Mesendoderm (in vitro differentiated cells): ENCODE measurements around the gene PLEKHH2.

ENCODE experiments used
- DNase-seq: peaks from one replicate; pipeline ENCODE4 v3.0.0; 2013
- H2AK5ac ChIP-seq: 2 replicates; pipeline ENCODE4 v1.6.1; 2013; ENCODE audit warnings: low read length, inconsistent platforms
- H2BK120ac ChIP-seq: 2 replicates; pipeline ENCODE4 v1.6.1; 2013; ENCODE audit warnings: low read depth, mild to moderate bottlenecking, low read length, moderate library complexity, mixed read lengths
- H2BK15ac ChIP-seq: replicated peaks from 2 replicates; pipeline ENCODE4 v1.6.1; 2013; ENCODE audit warnings: low read depth, mild to moderate bottlenecking, moderate library complexity
- H2BK5ac ChIP-seq: 2 replicates; pipeline ENCODE4 v1.6.1; 2013; ENCODE audit warnings: low read length, inconsistent platforms
- H3K18ac ChIP-seq: 2 replicates; pipeline ENCODE4 v1.6.1; 2013; ENCODE audit warnings: mild to moderate bottlenecking, low read length, mixed read lengths
- H3K23ac ChIP-seq: one replicate; pipeline ENCODE4 v1.6.1; 2013; ENCODE audit warnings: low read length
- H3K27ac ChIP-seq: 2 replicates; pipeline ENCODE4 v1.5.1; 2013; ENCODE audit warnings: low read depth, mild to moderate bottlenecking, inconsistent platforms, low read length, moderate library complexity
- H3K27me3 ChIP-seq: 2 replicates; pipeline ENCODE4 v1.6.1; 2013; ENCODE audit warnings: low read length, control low read depth, mild to moderate bottlenecking, inconsistent platforms; ENCODE audit not compliant: insufficient read depth, poor library complexity
- H3K36me3 ChIP-seq: 2 replicates; pipeline ENCODE4 v1.6.1; 2013; ENCODE audit warnings: low read length, inconsistent platforms; ENCODE audit not compliant: control insufficient read depth, insufficient read depth
- H3K4ac ChIP-seq: one replicate; pipeline ENCODE4 v1.6.1; 2013; ENCODE audit warnings: low read depth, mild to moderate bottlenecking, low read length, moderate library complexity
- H3K4me1 ChIP-seq: 2 replicates; pipeline ENCODE4 v1.6.1; 2013; ENCODE audit warnings: low read depth, low read length, inconsistent platforms; ENCODE audit not compliant: control insufficient read depth
- H3K4me2 ChIP-seq: 2 replicates; pipeline ENCODE4 v1.6.1; 2013; ENCODE audit warnings: low read length
- H3K4me3 ChIP-seq: 2 replicates; pipeline ENCODE4 v1.5.1; 2013; ENCODE audit warnings: mild to moderate bottlenecking, low read length
- H3K56ac ChIP-seq: one replicate; pipeline ENCODE4 v1.6.1; 2013; ENCODE audit warnings: low read length
- H3K79me1 ChIP-seq: 2 replicates; pipeline ENCODE4 v1.6.1; 2013; ENCODE audit warnings: low read length, inconsistent platforms
- H3K79me2 ChIP-seq: 2 replicates; pipeline ENCODE4 v1.6.1; 2013; ENCODE audit warnings: mild to moderate bottlenecking, low read length; ENCODE audit not compliant: control insufficient read depth, insufficient read depth
- H3K9ac ChIP-seq: 2 replicates; pipeline ENCODE4 v1.6.1; 2013; ENCODE audit warnings: low read length, inconsistent platforms
- H4K5ac ChIP-seq: one replicate; pipeline ENCODE4 v1.6.1; 2013; ENCODE audit warnings: low read length
- H4K8ac ChIP-seq: one replicate; pipeline ENCODE4 v1.6.1; 2013; ENCODE audit warnings: low read depth, mild to moderate bottlenecking, control low read depth, low read length, moderate library complexity
- WGBS: extraction: QIAGEN DNeasy Blood & Tissue Kit; methylation state at CpG from one replicate; pipeline ENCODE4 v1.1.7; 2013; ENCODE audit warnings: low lambda C conversion rate, missing lambda C conversion rate; ENCODE audit not compliant: insufficient coverage; ENCODE audit errors: extremely low coverage; 5-methylcytosine and 5-hydroxymethylcytosine counted together

The PLEKHH2 gene

DNA sequence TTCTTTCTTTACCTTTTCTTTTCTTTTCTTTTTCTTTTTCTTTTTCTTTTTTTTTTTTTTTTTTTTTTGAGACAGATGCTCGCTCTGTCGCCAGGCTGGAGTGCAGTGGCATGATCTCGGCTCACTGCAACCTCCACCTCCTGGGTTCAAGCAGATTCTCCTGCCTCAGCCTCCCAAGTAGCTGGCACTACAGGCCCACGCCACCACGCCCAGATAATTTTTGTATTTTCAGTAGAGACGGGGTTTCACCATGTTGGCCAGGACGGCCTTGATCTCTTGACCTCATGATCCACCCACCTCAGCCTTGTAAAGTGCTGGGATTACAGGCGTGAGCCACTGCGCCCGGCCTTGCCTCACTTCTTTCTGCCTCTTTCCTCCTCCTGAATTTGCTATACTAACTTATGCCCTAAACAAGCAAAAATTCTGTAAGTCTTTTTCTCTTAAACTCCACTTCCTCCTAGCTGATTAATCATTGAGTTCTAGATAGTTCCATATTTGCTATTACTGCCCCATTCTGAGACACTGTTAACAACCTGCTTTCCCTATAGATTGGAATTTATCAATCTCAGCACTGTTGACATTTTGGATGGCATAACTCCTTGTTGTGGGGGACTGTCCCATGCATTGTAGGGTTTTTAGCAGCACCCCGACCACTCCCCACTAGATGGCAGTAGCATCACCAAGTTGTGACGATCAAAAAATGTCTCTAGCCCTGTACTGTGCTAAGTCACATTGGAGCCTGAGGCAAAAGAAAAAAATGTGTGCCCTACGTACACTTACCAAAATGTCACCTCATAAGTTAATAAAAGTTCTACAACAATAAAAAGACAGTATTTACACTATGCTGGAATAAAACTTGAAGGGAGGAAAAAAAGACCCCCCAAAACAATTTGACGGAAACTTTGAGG is 24.8 kb upstream of the PLEKHH2 start:
- no peak overlapping the region for H4K5ac ChIP-seq
- H3K4me1 ChIP-seq = no peaks in the 10 kb centered on the region
- H2BK5ac ChIP-seq = no peak overlapping the region
- H3K36me3 ChIP-seq = no peaks in the 10 kb centered on the region
- no peak overlapping the region for H3K4ac ChIP-seq
- no peak overlapping the region for H3K18ac ChIP-seq
- no peak overlapping the region for H2BK15ac ChIP-seq
- no peaks in the 10 kb centered on the region for H3K79me2 ChIP-seq
- H3K79me1 ChIP-seq = no peaks in the 10 kb centered on the region
- no peak overlapping the region for H3K56ac ChIP-seq
- H2AK5ac ChIP-seq = no peak overlapping the region
- no peak overlapping the region for H3K4me3 ChIP-seq
- H4K8ac ChIP-seq = no peak overlapping the region
- peak; percentile 77 for DNase-seq
- no CpG with 5 or more reads among the region's 14 CpGs for WGBS
- no peak overlapping the region for H3K9ac ChIP-seq
- no peak overlapping the region for H3K27ac ChIP-seq
- no peaks in the 10 kb centered on the region for H3K27me3 ChIP-seq
- no peak overlapping the region for H3K4me2 ChIP-seq
- H2BK120ac ChIP-seq = no peak overlapping the region
- H3K23ac ChIP-seq = no peak overlapping the region

DNA sequence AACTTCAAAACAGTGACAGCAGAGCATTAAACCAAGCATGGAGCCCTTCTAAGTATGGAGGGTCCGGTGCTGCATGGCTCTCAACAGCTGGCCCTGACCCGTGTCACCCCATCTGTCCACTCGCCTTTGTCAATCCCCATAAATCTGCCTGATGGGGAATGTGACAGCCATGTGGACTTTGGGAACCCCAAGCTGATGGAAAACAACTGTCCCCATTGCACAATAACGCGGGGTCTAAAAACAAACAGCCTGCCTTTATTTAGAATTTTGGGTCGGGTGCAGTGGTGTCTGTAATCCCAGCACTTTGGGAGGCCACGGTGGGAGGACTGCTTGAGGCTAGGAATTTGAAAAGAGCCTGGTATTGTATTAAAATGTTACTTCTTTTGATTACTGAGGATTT is 24.1 kb upstream of the PLEKHH2 start:
- Histone ChIP-seq H3K27ac (no peak overlapping the region), H3K4me1 (no peaks in the 10 kb centered on the region), H4K8ac (no peak overlapping the region), H3K4me3 (no peak overlapping the region), H3K4me2 (no peak overlapping the region), H3K79me1 (no peaks in the 10 kb centered on the region), H3K9ac (no peak overlapping the region), H3K4ac (no peak overlapping the region), H3K23ac (no peak overlapping the region), H2AK5ac (no peak overlapping the region), H2BK120ac (no peak overlapping the region), H3K18ac (no peak overlapping the region), H3K36me3 (no peaks in the 10 kb centered on the region), H4K5ac (no peak overlapping the region), H3K27me3 (no peaks in the 10 kb centered on the region), H3K79me2 (no peaks in the 10 kb centered on the region), H2BK15ac (no peak overlapping the region), H2BK5ac (no peak overlapping the region), H3K56ac (no peak overlapping the region)
- WGBS = no CpG with 5 or more reads among the region's 7 CpGs
- DNase-seq = no peak

DNA sequence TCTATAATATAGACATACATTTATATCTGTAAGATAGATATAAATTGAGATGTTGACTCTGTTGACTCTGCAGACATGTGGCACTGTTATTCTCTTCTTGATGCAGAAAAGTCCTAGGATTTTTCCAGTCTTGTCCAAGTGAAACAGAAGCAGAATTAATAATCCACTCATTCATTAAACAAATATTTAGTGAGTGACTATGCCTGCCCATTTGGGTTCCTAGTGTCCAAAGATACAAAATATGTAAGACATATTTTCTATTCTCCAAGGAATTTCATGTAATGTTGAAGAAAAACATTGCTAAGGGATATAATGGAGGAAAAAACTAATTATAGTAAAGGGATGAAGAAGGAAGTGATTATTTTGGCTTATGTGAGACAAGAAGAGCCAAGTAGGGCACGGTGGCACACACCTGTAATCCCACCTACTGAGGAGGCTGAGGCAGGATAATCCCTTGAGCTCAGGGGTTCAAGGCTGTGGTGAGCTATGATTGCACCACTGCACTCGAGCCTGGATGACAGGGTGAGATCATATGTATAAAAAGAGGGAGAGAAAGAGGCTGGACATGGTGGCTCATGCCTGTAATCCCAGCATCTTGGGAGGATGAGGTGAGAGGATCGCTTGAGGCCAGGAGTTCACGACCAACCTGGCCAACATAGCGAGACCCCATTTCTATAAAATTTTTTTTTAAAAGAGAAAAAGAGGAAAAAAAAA is 19.9 kb upstream of the PLEKHH2 start:
- no peak overlapping the region for H4K8ac ChIP-seq
- H4K5ac ChIP-seq = no peak overlapping the region
- no peaks in the 10 kb centered on the region for H3K79me2 ChIP-seq
- H3K27ac ChIP-seq = no peak overlapping the region
- H3K4me2 ChIP-seq = no peak overlapping the region
- H3K27me3 ChIP-seq = no peaks in the 10 kb centered on the region
- no peak overlapping the region for H3K18ac ChIP-seq
- no peak overlapping the region for H3K56ac ChIP-seq
- H3K4ac ChIP-seq = no peak overlapping the region
- no peak overlapping the region for H2BK120ac ChIP-seq
- no peaks in the 10 kb centered on the region for H3K79me1 ChIP-seq
- H3K4me3 ChIP-seq = no peak overlapping the region
- no peak overlapping the region for H2BK15ac ChIP-seq
- no peaks in the 10 kb centered on the region for H3K36me3 ChIP-seq
- WGBS = no CpG with 5 or more reads among the region's 5 CpGs
- no peak for DNase-seq
- no peak overlapping the region for H3K9ac ChIP-seq
- H3K23ac ChIP-seq = no peak overlapping the region
- H3K4me1 ChIP-seq = no peaks in the 10 kb centered on the region
- H2AK5ac ChIP-seq = no peak overlapping the region
- no peak overlapping the region for H2BK5ac ChIP-seq

DNA sequence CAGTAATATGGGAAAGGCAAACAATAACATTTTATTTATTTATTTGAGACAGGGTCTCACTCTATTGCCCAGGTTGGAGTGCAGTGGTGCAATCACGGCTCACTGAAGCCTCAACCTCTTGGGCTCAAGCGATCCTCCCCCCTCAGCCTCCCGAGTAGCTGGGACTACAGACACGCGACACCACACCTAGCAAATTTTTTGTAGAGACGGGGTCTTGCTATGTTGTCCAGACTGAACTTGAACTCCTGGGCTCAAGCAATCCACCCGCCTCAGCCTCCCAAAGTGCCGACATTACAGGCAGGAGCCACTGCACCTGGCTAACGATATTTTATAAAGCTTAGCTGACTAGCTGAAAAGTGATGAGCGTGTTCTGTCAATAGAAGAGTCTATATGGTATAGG is 17.5 kb upstream of the PLEKHH2 start:
- H3K4ac ChIP-seq = no peak overlapping the region
- H2BK5ac ChIP-seq = no peak overlapping the region
- no peak overlapping the region for H2AK5ac ChIP-seq
- no peak overlapping the region for H3K56ac ChIP-seq
- DNase-seq = no peak
- H3K4me2 ChIP-seq = no peak overlapping the region
- no peak overlapping the region for H4K5ac ChIP-seq
- H3K79me2 ChIP-seq = no peaks in the 10 kb centered on the region
- no peaks in the 10 kb centered on the region for H3K4me1 ChIP-seq
- H3K27me3 ChIP-seq = no peaks in the 10 kb centered on the region
- no peak overlapping the region for H3K27ac ChIP-seq
- H3K4me3 ChIP-seq = no peak overlapping the region
- no peaks in the 10 kb centered on the region for H3K36me3 ChIP-seq
- H2BK15ac ChIP-seq = no peak overlapping the region
- H3K79me1 ChIP-seq = no peaks in the 10 kb centered on the region
- no peak overlapping the region for H3K18ac ChIP-seq
- no peak overlapping the region for H3K23ac ChIP-seq
- H4K8ac ChIP-seq = no peak overlapping the region
- no peak overlapping the region for H2BK120ac ChIP-seq
- no peak overlapping the region for H3K9ac ChIP-seq
- no CpG with 5 or more reads among the region's 10 CpGs for WGBS

DNA sequence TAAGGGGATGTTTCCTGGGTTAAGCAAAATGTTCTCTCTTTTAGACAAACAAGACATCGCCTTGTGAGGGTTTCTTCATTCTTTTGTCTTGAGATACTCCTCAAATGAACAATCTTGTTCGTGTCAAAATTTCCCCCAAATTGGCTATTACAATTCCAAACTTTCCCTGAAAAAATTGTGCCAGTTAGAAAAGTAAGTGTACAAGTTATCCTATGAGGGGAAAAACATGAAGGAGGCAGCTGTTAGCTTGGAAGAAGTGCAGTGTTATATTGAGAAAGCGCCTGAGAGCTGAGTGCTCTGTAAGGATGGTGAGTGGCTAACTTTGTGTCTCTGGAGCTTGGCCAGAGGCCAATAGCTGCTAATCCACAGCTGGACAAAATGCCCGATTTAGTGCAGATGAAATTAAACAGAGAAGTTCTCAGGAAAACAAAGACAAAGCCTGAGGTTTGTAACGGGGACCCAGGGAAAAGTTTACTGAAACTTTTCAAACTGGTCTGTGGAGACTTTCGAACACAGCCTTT is 14.1 kb upstream of the PLEKHH2 start:
- Histone ChIP-seq H3K4me2 (no peak overlapping the region), H2BK5ac (no peak overlapping the region), H4K8ac (no peak overlapping the region), H3K23ac (no peak overlapping the region), H3K18ac (no peak overlapping the region), H3K27me3 (no peaks in the 10 kb centered on the region), H3K79me1 (no peaks in the 10 kb centered on the region), H4K5ac (no peak overlapping the region), H3K56ac (no peak overlapping the region), H3K4ac (no peak overlapping the region), H2AK5ac (no peak overlapping the region), H3K4me1 (no peaks in the 10 kb centered on the region), H3K79me2 (no peaks in the 10 kb centered on the region), H3K9ac (no peak overlapping the region), H3K27ac (no peak overlapping the region), H3K4me3 (no peak overlapping the region), H2BK120ac (no peak overlapping the region), H2BK15ac (no peak overlapping the region), H3K36me3 (no peaks in the 10 kb centered on the region)
- no CpG with 5 or more reads among the region's 6 CpGs for WGBS
- DNase-seq = no peak
